CD4-positive, alpha-beta memory T cell (primary cell): ENCODE results near the gene OSTM1. TPM values are rescaled to one million over a fixed set of nuclear protein-coding genes. Genes with fewer than 3 reads are reported as not detected.
A peak's percentile ranks its signal among the peaks of the same experiment; 100 is the strongest.

Experiments
- CTCF ChIA-PET: fragments of 350-600 bp; sonication (Branson Sonifier 250); formaldehyde crosslinking; loops from one replicate; lab custom pipeline; 2021; ENCODE audit warnings: inconsistent platforms; ENCODE audit not compliant: partially characterized antibody; lab: Charles Lee
- POLR2A ChIA-PET: fragments of 350-600 bp; sonication (Branson Sonifier 250); formaldehyde crosslinking; loops from one replicate; lab custom pipeline; 2021; ENCODE audit not compliant: partially characterized antibody; lab: Charles Lee
- DNase-seq, 5 donors: peaks; one replicate each; pipeline versions ENCODE4 v3.0.0 to v3.0.0-alpha.2; 2020 to 2022; ENCODE audit warnings: mixed read lengths in 1 of 5
- H3K27ac ChIP-seq: one replicate; pipeline ENCODE4 v1.7.0; 2013; ENCODE audit warnings: low read depth, low read length
- H3K27me3 ChIP-seq: 2 replicates; pipeline ENCODE4 v1.7.0; 2013; ENCODE audit warnings: mild to moderate bottlenecking, low read length, moderate library complexity; ENCODE audit not compliant: insufficient read depth
- H3K36me3 ChIP-seq: 2 replicates; pipeline ENCODE4 v1.7.0; 2013; ENCODE audit warnings: mild to moderate bottlenecking, low read length, moderate library complexity; ENCODE audit not compliant: insufficient read depth
- H3K4me1 ChIP-seq: 2 replicates; pipeline ENCODE4 v1.7.0; 2013; ENCODE audit warnings: mild to moderate bottlenecking, low read length, moderate library complexity; ENCODE audit not compliant: insufficient read depth
- H3K4me3 ChIP-seq, 2 donors: one replicate each; pipeline ENCODE4 v1.7.0; 2013; ENCODE audit warnings: low read length in 2 of 2, mild to moderate bottlenecking in 1 of 2
- H3K9me3 ChIP-seq, 2 donors: one replicate each; pipeline ENCODE4 v1.7.0; 2013; ENCODE audit warnings: low read length in 2 of 2, control low read depth in 1 of 2; ENCODE audit not compliant: control insufficient read depth in 1 of 2
- H3K27ac Mint-ChIP-seq, 7 donors: one replicate each; pipeline ENCODE4 v1.8.0; 2020 to 2021; ENCODE audit warnings: mixed read lengths in 7 of 7, mild to moderate bottlenecking in 6 of 7, inconsistent platforms in 3 of 7, moderate library complexity in 3 of 7
- H3K27me3 Mint-ChIP-seq, 2 donors: one replicate each; pipeline ENCODE4 v1.8.0; 2020 to 2021; ENCODE audit warnings: mixed read lengths in 2 of 2
- H3K36me3 Mint-ChIP-seq, 2 donors: one replicate each; pipeline ENCODE4 v1.8.0; 2020 to 2021; ENCODE audit warnings: mixed read lengths in 2 of 2, inconsistent platforms in 1 of 2, mild to moderate bottlenecking in 1 of 2
- H3K4me1 Mint-ChIP-seq, 4 donors: one replicate each; pipeline ENCODE4 v1.8.0; 2020 to 2021; ENCODE audit warnings: mixed read lengths in 4 of 4, mild to moderate bottlenecking in 1 of 4
- H3K4me3 Mint-ChIP-seq, 8 donors: one replicate each; pipeline ENCODE4 v1.8.0; 2020 to 2021; ENCODE audit warnings: mixed read lengths in 8 of 8, mild to moderate bottlenecking in 7 of 8, moderate library complexity in 6 of 8, inconsistent platforms in 3 of 8
- H3K9me3 Mint-ChIP-seq, 8 donors: one replicate each; pipeline ENCODE4 v1.8.0; 2020 to 2021; ENCODE audit warnings: mixed read lengths in 8 of 8, mild to moderate bottlenecking in 5 of 8, inconsistent platforms in 3 of 8, moderate library complexity in 1 of 8
- intact Hi-C: fragments of 100-400 bp; cut with micrococcal nuclease; formaldehyde crosslinking; loops from one replicate; pipeline ENCODE4 v1.15.1; 2023
- polyA plus RNA-seq, 2 donors: library from polyadenylated mRNA; unstranded; fragments of 300-500 nt; fragmentation: Illumina TruSeq; gene quantifications; one replicate each; pipeline ENCODE4 v1.2.3, GENCODE V29; 2021
- total RNA-seq, 2 experiments: library from RNA; stranded (reverse); gene quantifications; one replicate each; pipeline ENCODE4 v1.2.3, GENCODE V29; 2021

The OSTM1 gene
- total and polyA plus RNA-seq, 4 experiments from 2014 or later = 44.4 to 59.8 (median 55.0) TPM

DNA sequence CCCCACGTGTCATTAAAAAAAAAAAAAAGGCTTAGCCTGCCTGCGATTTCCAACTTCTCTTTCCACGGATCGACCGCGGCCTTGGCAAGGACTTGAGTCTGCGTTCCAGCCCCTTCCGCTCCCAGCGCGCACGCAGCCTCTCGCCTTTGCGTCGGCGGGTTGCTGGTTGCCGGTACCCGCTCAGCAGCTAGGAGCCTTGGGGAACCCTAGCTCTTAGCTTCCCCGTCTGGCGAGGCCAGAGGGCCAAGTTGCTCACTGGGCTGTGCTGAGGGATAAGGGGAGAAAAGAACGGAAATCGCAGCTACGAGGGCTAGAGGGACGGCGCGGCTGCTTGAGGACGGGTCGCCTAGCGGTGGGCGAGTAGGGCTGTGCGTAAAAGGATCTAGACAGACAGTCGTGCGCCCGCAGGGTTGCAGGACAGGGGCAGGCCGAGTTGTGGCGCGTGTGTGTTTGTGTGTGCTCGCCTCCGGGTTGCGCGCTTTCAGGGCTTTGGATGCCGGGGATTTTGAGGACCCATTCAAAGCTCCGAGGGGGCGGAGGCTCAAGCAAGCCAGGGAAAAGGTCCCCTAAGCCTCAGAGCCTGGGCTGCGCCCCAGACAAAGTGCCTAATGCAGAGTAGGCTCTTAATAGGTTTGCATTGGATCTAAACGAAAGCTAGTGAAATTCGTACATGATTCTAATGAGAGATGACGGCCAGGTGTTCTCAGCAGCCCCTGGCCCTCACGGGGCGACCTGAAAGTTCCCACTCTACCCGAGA lies 40.5 kb upstream of the OSTM1 start:
- intact Hi-C loops = loop anchor here (5.0 to 10.0 kb wide), 2 partner anchors 42 to 980 kb away; partner anchors contain the start of genes CEP57L1 and SESN1
- Histone ChIP-seq H3K4me3 (peak overlapping the region in 1 of 2 donors; percentile 28), H3K27me3 (peaks cover 65% of the 10 kb centered on the region), H3K27ac (no peak overlapping the region), H3K36me3 (no peaks in the 10 kb centered on the region), H3K9me3 (no peaks in the 10 kb centered on the region), H3K4me1 (peaks cover 58% of the 10 kb centered on the region)
- H3K36me3 Mint-ChIP-seq = peaks cover 0 to 4% of the 10 kb centered on the region in 2 donors
- ChIA-PET CTCF (interaction anchor here (0.7 to 0.9 kb wide), 3 partner anchors 377 to 411 kb away, joined by 3 to 4 read pairs (median 3); no protein-coding TSS in a partner anchor), POLR2A (no interaction called here)
- H3K4me1 Mint-ChIP-seq = peaks cover 35 to 57% (median 45%) of the 10 kb centered on the region in 4 donors
- H3K4me3 Mint-ChIP-seq = peak overlapping the region; percentile 65 to 95 (median 78)
- peaks cover 65 to 68% of the 10 kb centered on the region in 2 donors for H3K27me3 Mint-ChIP-seq
- DNase-seq = peak in 2 of 5 donors; percentile 9 to 22
- peak overlapping the region in 4 of 7 donors; percentile 12 to 63 (median 57) for H3K27ac Mint-ChIP-seq
- H3K9me3 Mint-ChIP-seq = peaks cover 0 to 4% (median 0%) of the 10 kb centered on the region in 8 donors

DNA sequence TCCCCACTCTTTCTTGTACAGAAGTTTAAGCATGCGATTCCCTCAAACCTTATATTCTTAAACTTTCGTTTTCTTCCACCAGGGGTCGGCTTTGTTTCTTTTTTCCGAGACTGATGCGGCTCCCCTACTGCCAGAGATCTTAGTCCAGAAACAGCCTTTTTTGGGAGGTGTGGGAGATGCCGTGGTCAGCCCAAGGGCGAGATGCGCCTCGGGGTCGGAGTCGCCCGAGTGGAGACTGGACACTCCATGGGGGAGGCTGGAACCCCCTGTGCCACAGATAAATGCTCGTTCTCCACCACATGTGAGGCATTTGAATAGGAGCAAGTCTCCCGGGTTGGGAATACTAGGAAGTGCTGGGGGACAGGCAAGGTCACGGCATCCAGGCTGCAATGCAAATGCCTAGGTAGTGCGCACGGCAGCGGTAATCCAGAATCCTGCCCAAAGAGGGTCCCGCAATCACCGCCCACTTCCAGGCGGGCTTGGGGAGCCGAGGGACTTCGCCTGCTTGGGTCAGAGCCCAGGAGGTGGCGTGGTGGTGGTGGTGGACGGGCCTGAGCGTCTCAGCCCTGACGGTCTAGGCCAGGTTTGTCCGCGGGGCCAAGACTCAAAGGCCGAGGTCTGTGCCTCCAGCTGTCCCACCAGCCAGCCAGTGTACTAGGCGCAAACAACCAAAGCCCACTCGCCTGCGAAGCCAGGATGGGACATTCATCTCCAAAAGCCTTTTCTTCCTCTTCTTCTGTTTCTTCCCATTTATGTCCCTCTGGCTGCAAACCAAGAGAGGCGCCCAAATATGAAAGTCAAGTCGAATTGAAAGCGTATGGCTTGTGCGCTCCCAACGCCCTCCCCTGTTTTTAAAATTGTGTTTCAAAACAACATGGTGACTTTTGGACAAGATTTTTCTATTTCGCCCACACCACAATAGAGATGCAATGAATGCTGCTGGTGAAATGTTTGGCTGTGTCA lies 39.3 kb upstream of the OSTM1 start:
- no peaks in the 10 kb centered on the region for H3K9me3 ChIP-seq
- H3K36me3 ChIP-seq = no peaks in the 10 kb centered on the region
- peaks cover 0 to 4% (median 0%) of the 10 kb centered on the region in 8 donors for H3K9me3 Mint-ChIP-seq
- H3K4me3 Mint-ChIP-seq = peak overlapping the region in 7 of 8 donors; percentile 57 to 95 (median 64)
- peaks cover 63 to 67% of the 10 kb centered on the region in 2 donors for H3K27me3 Mint-ChIP-seq
- peaks cover 48% of the 10 kb centered on the region for H3K4me1 ChIP-seq
- intact Hi-C loops = loop anchor here (1.0 to 10.0 kb wide), 2 partner anchors 412 to 981 kb away; partner anchors contain the start of genes CEP57L1 and SESN1
- H3K4me1 Mint-ChIP-seq = peaks cover 32 to 48% (median 40%) of the 10 kb centered on the region in 4 donors
- no peak overlapping the region for H3K27ac ChIP-seq
- H3K27me3 ChIP-seq = peaks cover 62% of the 10 kb centered on the region
- peak overlapping the region in 1 of 2 donors; percentile 1 for H3K4me3 ChIP-seq
- ChIA-PET CTCF (interaction anchor here (1.4 to 2.3 kb wide), 2 partner anchors 378 to 411 kb away, joined by 7 to 17 read pairs; no protein-coding TSS in a partner anchor), POLR2A (no interaction called here)
- DNase-seq = peak in 2 of 5 donors; percentile 18 to 28
- no peak overlapping the region for H3K27ac Mint-ChIP-seq
- H3K36me3 Mint-ChIP-seq = peaks cover 0 to 4% of the 10 kb centered on the region in 2 donors

DNA sequence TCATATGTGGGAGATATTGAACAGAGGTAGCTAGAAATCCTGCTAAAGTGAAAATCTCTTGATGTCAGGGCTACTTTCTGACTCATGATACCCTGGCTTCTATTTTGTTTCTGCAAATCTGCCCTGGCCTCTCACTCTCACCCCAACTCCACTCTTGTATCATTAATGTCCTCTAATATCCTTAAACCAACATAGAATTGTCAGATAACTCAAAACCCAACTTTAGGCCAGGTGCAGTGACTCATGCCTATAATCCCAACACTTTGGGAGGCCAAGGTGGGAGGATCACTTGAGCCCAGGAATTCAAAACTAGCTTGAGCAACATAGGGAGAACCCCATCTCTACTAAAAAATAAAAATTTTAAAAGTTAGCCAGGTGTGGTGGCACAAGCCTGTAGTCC lies 33.8 kb upstream of the OSTM1 start:
- CTCF ChIA-PET = no interaction called here
- Histone ChIP-seq H3K4me3 (no peak overlapping the region), H3K4me1 (peaks cover 2% of the 10 kb centered on the region), H3K27ac (no peak overlapping the region), H3K27me3 (peaks cover 16% of the 10 kb centered on the region), H3K9me3 (no peaks in the 10 kb centered on the region), H3K36me3 (no peaks in the 10 kb centered on the region)
- H3K36me3 Mint-ChIP-seq = no peaks in the 10 kb centered on the region
- no peaks in the 10 kb centered on the region for H3K9me3 Mint-ChIP-seq
- peaks cover 1 to 5% (median 2%) of the 10 kb centered on the region in 4 donors for H3K4me1 Mint-ChIP-seq
- DNase-seq = no peak
- H3K27me3 Mint-ChIP-seq = peaks cover 28 to 33% of the 10 kb centered on the region in 2 donors
- POLR2A ChIA-PET = no interaction called here
- no peak overlapping the region for H3K4me3 Mint-ChIP-seq
- intact Hi-C loops = no loop called here
- no peak overlapping the region for H3K27ac Mint-ChIP-seq

DNA sequence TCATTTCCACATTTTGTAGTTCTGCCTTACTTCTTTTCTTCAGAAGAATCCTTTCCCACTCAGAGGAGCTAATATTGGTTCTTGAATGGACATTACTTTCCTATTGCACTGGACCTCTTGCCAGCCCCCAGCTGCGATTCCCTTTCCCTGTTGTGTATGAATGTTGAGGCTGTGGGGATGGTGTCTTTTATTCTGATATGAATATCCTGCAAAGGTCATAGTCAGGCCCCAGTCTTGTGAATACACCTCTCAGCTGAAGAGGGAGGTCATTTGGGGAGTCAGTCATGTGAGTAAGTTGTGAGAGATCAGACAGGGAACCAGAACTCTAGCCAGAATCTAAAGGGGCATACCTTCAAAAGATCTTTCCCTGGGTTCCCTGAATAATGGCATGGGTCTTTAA lies 32.6 kb upstream of the OSTM1 start:
- POLR2A ChIA-PET = no interaction called here
- no peaks in the 10 kb centered on the region for H3K36me3 ChIP-seq
- H3K4me3 ChIP-seq = no peak overlapping the region
- no peaks in the 10 kb centered on the region for H3K4me1 ChIP-seq
- Mint-ChIP-seq H3K27me3 (peaks cover 18 to 21% of the 10 kb centered on the region in 2 donors), H3K4me3 (no peak overlapping the region), H3K36me3 (no peaks in the 10 kb centered on the region), H3K4me1 (peaks cover 0 to under 1% (median 0%) of the 10 kb centered on the region in 4 donors), H3K27ac (no peak overlapping the region), H3K9me3 (no peaks in the 10 kb centered on the region)
- peaks cover 9% of the 10 kb centered on the region for H3K27me3 ChIP-seq
- no peaks in the 10 kb centered on the region for H3K9me3 ChIP-seq
- intact Hi-C loops = no loop called here
- no peak overlapping the region for H3K27ac ChIP-seq
- no peak for DNase-seq
- CTCF ChIA-PET = no interaction called here

DNA sequence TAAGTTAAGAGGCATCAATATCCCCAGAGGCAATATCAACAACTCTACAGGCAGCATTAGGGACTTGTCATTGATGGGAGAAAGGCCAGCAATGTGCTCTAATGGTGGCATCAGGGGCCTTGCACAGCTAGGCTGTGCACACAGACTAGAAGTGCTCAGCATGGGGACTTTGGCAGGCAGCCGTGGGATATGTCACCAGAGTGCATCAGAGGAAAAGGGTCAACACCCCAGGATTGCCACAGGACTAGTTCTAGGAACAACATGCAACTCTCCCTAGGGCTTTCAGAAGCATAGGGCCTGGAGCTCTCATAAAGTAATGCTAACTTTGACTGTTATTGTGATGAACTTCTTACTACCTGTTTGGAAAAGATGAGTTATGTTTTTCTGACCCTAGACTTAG lies 32.2 kb upstream of the OSTM1 start:
- Histone ChIP-seq H3K27ac (no peak overlapping the region), H3K4me1 (no peaks in the 10 kb centered on the region), H3K4me3 (no peak overlapping the region), H3K27me3 (peaks cover 9% of the 10 kb centered on the region), H3K9me3 (no peaks in the 10 kb centered on the region), H3K36me3 (no peaks in the 10 kb centered on the region)
- POLR2A ChIA-PET = no interaction called here
- peaks cover 15 to 18% of the 10 kb centered on the region in 2 donors for H3K27me3 Mint-ChIP-seq
- H3K9me3 Mint-ChIP-seq = no peaks in the 10 kb centered on the region
- CTCF ChIA-PET = no interaction called here
- no peaks in the 10 kb centered on the region for H3K4me1 Mint-ChIP-seq
- no peaks in the 10 kb centered on the region for H3K36me3 Mint-ChIP-seq
- H3K4me3 Mint-ChIP-seq = no peak overlapping the region
- no peak overlapping the region for H3K27ac Mint-ChIP-seq
- no peak for DNase-seq
- intact Hi-C loops = no loop called here

DNA sequence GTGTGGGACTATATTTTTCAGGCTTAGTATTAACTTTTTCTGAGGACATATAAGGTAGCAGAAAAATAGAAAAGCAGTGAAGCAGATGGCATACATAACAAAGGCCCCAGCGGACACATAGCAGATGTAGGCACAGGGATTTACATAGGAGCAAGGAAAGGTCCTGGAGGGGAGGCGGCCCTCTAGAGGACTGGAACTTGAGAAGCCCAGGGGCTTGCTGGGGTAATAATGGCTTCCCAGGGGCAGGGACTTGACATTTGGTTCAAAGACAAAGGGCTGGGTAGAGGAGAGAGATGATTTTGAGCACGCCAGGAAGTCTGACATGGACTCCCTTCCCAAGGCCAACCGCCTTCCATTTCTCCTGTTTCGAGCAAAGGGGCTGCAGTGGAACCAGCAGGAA lies 31.7 kb upstream of the OSTM1 start:
- H3K27me3 ChIP-seq = peaks cover 9% of the 10 kb centered on the region
- H3K36me3 ChIP-seq = no peaks in the 10 kb centered on the region
- no peak for DNase-seq
- H3K4me3 ChIP-seq = no peak overlapping the region
- H3K27ac ChIP-seq = no peak overlapping the region
- no peaks in the 10 kb centered on the region for H3K36me3 Mint-ChIP-seq
- CTCF ChIA-PET = no interaction called here
- no peaks in the 10 kb centered on the region for H3K4me1 Mint-ChIP-seq
- POLR2A ChIA-PET = no interaction called here
- intact Hi-C loops = no loop called here
- no peaks in the 10 kb centered on the region for H3K9me3 Mint-ChIP-seq
- no peak overlapping the region for H3K27ac Mint-ChIP-seq
- H3K4me1 ChIP-seq = no peaks in the 10 kb centered on the region
- no peaks in the 10 kb centered on the region for H3K9me3 ChIP-seq
- H3K27me3 Mint-ChIP-seq = peaks cover 12 to 16% of the 10 kb centered on the region in 2 donors
- no peak overlapping the region for H3K4me3 Mint-ChIP-seq
